HCT116 (cell line): ENCODE results near the gene IRAK2.

Source experiments
- CEBPB ChIP-seq: IDR thresholded peaks from 2 replicates; pipeline ENCODE4 v1.6.1; 2012; ENCODE audit warnings: low read depth
- CTCF ChIP-seq, 3 experiments: fragments of 200-600 bp in 1 of 3; sonication (generic) in 1 of 3; IDR thresholded peaks in 2 of 3; conservative IDR thresholded peaks in 1 of 3; 2 replicates each; pipeline ENCODE4 v1.5.1; 2012 to 2017; ENCODE audit warnings: low read depth in 2 of 3, low read length in 2 of 3, antibody characterized with exemption in 1 of 3, borderline replicate concordance in 1 of 3, control low read depth in 1 of 3, mild to moderate bottlenecking in 1 of 3, mixed read lengths in 1 of 3, mixed run types in 1 of 3, moderate library complexity in 1 of 3; ENCODE audit not compliant: insufficient read depth in 1 of 3
- EZH2 ChIP-seq: fragments of 200-600 bp; sonication (generic); IDR thresholded peaks from 2 replicates; pipeline ENCODE4 v1.6.1; 2017; ENCODE audit warnings: antibody characterized with exemption, mixed run types
- EZH2phosphoT487 ChIP-seq: fragments of 200-600 bp; IDR thresholded peaks from 2 replicates; pipeline ENCODE4 v1.6.1; 2018; ENCODE audit warnings: antibody characterized with exemption, borderline replicate concordance
- JUND ChIP-seq: IDR thresholded peaks from 2 replicates; pipeline ENCODE4 v1.6.1; 2012
- MAX ChIP-seq: IDR thresholded peaks from 2 replicates; pipeline ENCODE4 v1.6.1; 2012
- POLR2A ChIP-seq: IDR thresholded peaks from 2 replicates; pipeline ENCODE4 v1.7.0; 2011; ENCODE audit warnings: borderline replicate concordance; ENCODE audit not compliant: insufficient read depth, insufficient read length; ENCODE audit errors: extremely low read depth
- POLR2AphosphoS5 ChIP-seq: IDR thresholded peaks from 2 replicates; pipeline ENCODE4 v1.6.1; 2011; ENCODE audit warnings: mild to moderate bottlenecking, low read depth, low read length, moderate library complexity
- SP1 ChIP-seq: IDR thresholded peaks from 2 replicates; pipeline ENCODE4 v1.6.1; 2012; ENCODE audit warnings: low read depth
- TCF7L2 ChIP-seq: IDR thresholded peaks from 2 replicates; pipeline ENCODE4 v1.7.0; 2011; ENCODE audit warnings: borderline replicate concordance, inconsistent platforms; ENCODE audit not compliant: insufficient read depth, insufficient read length; ENCODE audit errors: extremely low read depth
- ZBTB33 ChIP-seq: IDR thresholded peaks from 2 replicates; pipeline ENCODE4 v1.6.1; 2011; ENCODE audit warnings: mild to moderate bottlenecking, low read length, moderate library complexity; ENCODE audit not compliant: insufficient replicate concordance; ENCODE audit errors: extremely low read depth
- ZNF274 ChIP-seq: fragments of 200-500 bp; sonication (Bioruptor generic); IDR thresholded peaks from 2 replicates; pipeline ENCODE4 v1.6.1; 2014; ENCODE audit warnings: mild to moderate bottlenecking, low read depth, low read length, inconsistent platforms

GRCh38 chr3:10170915-10171478, 6.3 kb downstream of the IRAK2 start:
- TF ChIP-seq CTCF (IDR thresholded peaks at IDR 0.05 in 2 of 3, conservative IDR thresholded peaks at IDR 0.05 in 1 of 3; ENCODE audit: borderline replicate concordance in 1 of 3, insufficient read depth in 1 of 3, low read depth in 2 of 3, low read length in 2 of 3): no peak
- no peak for TF ChIP-seq POLR2A
- TF ChIP-seq POLR2AphosphoS5: no peak
- TF ChIP-seq MAX: no peak
- TF ChIP-seq SP1: no peak
- TF ChIP-seq ZNF274: no peak
- TF ChIP-seq EZH2: no peak
- TF ChIP-seq TCF7L2: no peak
- TF ChIP-seq JUND: no peak
- no peak for TF ChIP-seq CEBPB
- no peak for TF ChIP-seq EZH2phosphoT487
- TF ChIP-seq ZBTB33: no peak
